WTC11 (cell line): ENCODE data around the gene KLHL29. TPM values are rescaled to one million over a fixed set of nuclear protein-coding genes. Genes with fewer than 3 reads are reported as not detected.

Source experiments
- ATAC-seq: fragments of 200-7000 bp; cut with Tn5 transposase; 2 replicates; pipeline ENCODE4 v1.10.0; 2021; ENCODE audit warnings: mild to moderate bottlenecking, moderate library complexity
- CTCF ChIA-PET: fragments of 300-600 bp; sonication (Branson Sonifier 250); formaldehyde crosslinking; loops from one replicate; lab custom pipeline; 2021; ENCODE audit warnings: antibody characterized with exemption; lab: Charles Lee
- POLR2A ChIA-PET: fragments of 350-600 bp; sonication (Branson Sonifier 250); formaldehyde crosslinking; loops from one replicate; lab custom pipeline; 2021; ENCODE audit warnings: antibody characterized with exemption; lab: Charles Lee
- DNase-seq: peaks from one replicate; pipeline ENCODE4 v3.0.0; 2021; ENCODE audit warnings: low spot score
- H3K27ac Mint-ChIP-seq: 2 replicates; pipeline ENCODE4 v1.8.0; 2021; ENCODE audit warnings: mixed read lengths
- H3K27me3 Mint-ChIP-seq: 2 replicates; pipeline ENCODE4 v1.8.0; 2021; ENCODE audit warnings: low read depth, mild to moderate bottlenecking, moderate library complexity, mixed read lengths
- H3K36me3 Mint-ChIP-seq: 2 replicates; pipeline ENCODE4 v1.8.0; 2021; ENCODE audit warnings: mixed read lengths
- H3K4me1 Mint-ChIP-seq: 2 replicates; pipeline ENCODE4 v1.8.0; 2022; ENCODE audit warnings: mixed read lengths
- H3K4me3 Mint-ChIP-seq: 2 replicates; pipeline ENCODE4 v1.8.0; 2021; ENCODE audit warnings: mild to moderate bottlenecking, moderate library complexity, mixed read lengths
- H3K9me3 Mint-ChIP-seq: 2 replicates; pipeline ENCODE4 v1.8.0; 2021; ENCODE audit warnings: mixed read lengths
- ETV6 ChIP-seq: sonication (generic); formaldehyde crosslinking; IDR thresholded peaks from 2 replicates; pipeline ENCODE4 v1.8.1; 2022; ENCODE audit warnings: mild to moderate bottlenecking, missing genetic modification reagents
- GABPB1 ChIP-seq: sonication (generic); formaldehyde crosslinking; IDR thresholded peaks from 2 replicates; pipeline ENCODE4 v1.8.1; 2023; ENCODE audit warnings: mild to moderate bottlenecking, missing genetic modification reagents
- JAZF1 ChIP-seq: fragments of 250-450 bp; sonication (Bioruptor Pico); IDR thresholded peaks from 2 replicates; pipeline ENCODE4 v1.9.0; 2021; ENCODE audit warnings: moderate library complexity, mild to moderate bottlenecking, inconsistent platforms
- MXD4 ChIP-seq: fragments of 250-450 bp; sonication (Bioruptor Pico); IDR thresholded peaks from 2 replicates; pipeline ENCODE4 v1.8.0; 2021; ENCODE audit warnings: mild to moderate bottlenecking, moderate library complexity, borderline replicate concordance
- NR3C1 ChIP-seq: sonication (generic); formaldehyde crosslinking; conservative IDR thresholded peaks from 2 replicates; pipeline ENCODE4 v1.8.1; 2023; ENCODE audit warnings: low read depth, mild to moderate bottlenecking, missing genetic modification reagents
- PRRX2 ChIP-seq: fragments of 250-450 bp; sonication (Bioruptor Pico); IDR thresholded peaks from 2 replicates; pipeline ENCODE4 v1.8.0; 2021; ENCODE audit warnings: mild to moderate bottlenecking
- TEAD4 ChIP-seq: sonication (generic); formaldehyde crosslinking; IDR thresholded peaks from 2 replicates; pipeline ENCODE4 v1.8.0; 2022; ENCODE audit warnings: mild to moderate bottlenecking, missing genetic modification reagents
- ZNF263 ChIP-seq: sonication (generic); formaldehyde crosslinking; IDR thresholded peaks from 2 replicates; pipeline ENCODE4 v1.8.1; 2022; ENCODE audit warnings: low read depth, mild to moderate bottlenecking, moderate library complexity, missing genetic modification reagents
- ZNF317 ChIP-seq: sonication (generic); formaldehyde crosslinking; IDR thresholded peaks from 2 replicates; pipeline ENCODE4 v1.8.1; 2023; ENCODE audit warnings: low read depth, mild to moderate bottlenecking, moderate library complexity, missing genetic modification reagents, borderline replicate concordance
- ZNF396 ChIP-seq: fragments of 250-450 bp; sonication (Bioruptor Pico); IDR thresholded peaks from 2 replicates; pipeline ENCODE4 v1.8.0; 2021; ENCODE audit warnings: mild to moderate bottlenecking, moderate library complexity, borderline replicate concordance
- total RNA-seq: library from RNA; stranded (reverse); gene quantifications from 3 replicates; pipeline ENCODE4 v1.2.3, GENCODE V29; 2021
- TF ChIP-seq, protein P1 (sequence below): sonication (generic); formaldehyde crosslinking; IDR thresholded peaks from 2 replicates; pipeline ENCODE4 v1.8.0; 2022; ENCODE audit warnings: mild to moderate bottlenecking, missing genetic modification reagents
- TF ChIP-seq, protein P2 (sequence below): sonication (generic); formaldehyde crosslinking; IDR thresholded peaks from 2 replicates; pipeline ENCODE4 v1.8.1; 2023; ENCODE audit warnings: mild to moderate bottlenecking, missing genetic modification reagents
- TF ChIP-seq, protein P3 (sequence below): fragments of 250-450 bp; sonication (Bioruptor Pico); IDR thresholded peaks from 2 replicates; pipeline ENCODE4 v1.9.0; 2021; ENCODE audit warnings: mild to moderate bottlenecking
- TF ChIP-seq, protein P4 (sequence below): sonication (generic); formaldehyde crosslinking; IDR thresholded peaks from 2 replicates; pipeline ENCODE4 v1.8.0; 2022; ENCODE audit warnings: mild to moderate bottlenecking, missing genetic modification reagents
- TF ChIP-seq, protein P5 (sequence below): fragments of 250-450 bp; sonication (Bioruptor Pico); IDR thresholded peaks from 2 replicates; pipeline ENCODE4 v1.9.0; 2021; ENCODE audit warnings: mild to moderate bottlenecking, borderline replicate concordance

KLHL29 gene
- total RNA-seq, 1 experiment from 2014 or later, result 7.1 TPM

DNA sequence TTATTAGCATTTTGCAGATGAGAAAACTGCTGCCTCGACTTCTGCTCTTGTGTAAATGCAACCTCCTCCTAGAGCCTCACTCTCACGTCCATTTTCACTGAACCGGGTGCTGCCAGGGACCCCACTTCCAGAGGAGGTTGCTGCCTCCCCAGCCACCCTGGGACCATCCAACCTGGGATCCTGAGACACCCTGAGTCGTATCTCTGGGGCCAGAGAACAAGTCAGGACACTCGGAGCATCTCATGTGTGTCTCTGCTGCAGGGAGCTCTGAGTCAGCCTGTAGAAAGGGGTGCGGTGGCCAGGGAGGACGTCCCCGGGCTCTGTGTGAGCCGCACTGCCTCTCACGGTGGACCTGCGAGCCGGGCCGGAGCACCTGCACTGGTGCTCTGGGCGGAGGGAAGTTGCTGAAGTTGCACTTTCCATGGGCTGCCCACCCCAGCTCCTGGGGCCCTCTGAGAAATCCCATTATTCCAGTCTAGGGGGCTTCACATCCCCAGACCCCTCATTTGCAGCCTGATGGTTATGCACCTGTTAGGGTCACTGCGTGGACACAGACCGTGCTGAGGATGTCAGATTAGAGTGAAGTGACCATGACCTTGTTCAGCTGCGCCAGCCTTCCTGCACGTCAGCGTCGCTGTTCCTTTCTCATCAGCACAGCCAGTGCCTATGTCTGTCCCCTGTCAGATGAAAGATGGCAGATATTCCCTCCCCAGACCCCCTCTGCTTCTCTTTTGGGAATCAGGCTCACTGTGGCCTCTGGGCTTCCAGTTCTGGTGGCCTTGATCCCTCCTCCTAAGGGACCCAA is 230.4 kb downstream of the KLHL29 start:
- ATAC-seq, result no peak
- DNase-seq, result no peak
- peak overlapping the region; percentile 55; the same call in 1 of the 2 replicates for H3K27ac Mint-ChIP-seq
- TF ChIP-seq, protein P1, sequence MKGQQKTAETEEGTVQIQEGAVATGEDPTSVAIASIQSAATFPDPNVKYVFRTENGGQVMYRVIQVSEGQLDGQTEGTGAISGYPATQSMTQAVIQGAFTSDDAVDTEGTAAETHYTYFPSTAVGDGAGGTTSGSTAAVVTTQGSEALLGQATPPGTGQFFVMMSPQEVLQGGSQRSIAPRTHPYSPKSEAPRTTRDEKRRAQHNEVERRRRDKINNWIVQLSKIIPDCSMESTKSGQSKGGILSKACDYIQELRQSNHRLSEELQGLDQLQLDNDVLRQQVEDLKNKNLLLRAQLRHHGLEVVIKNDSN (CRISPR knock-in tag), result no peak
- TF ChIP-seq ETV6 (CRISPR knock-in tag) (no peak), NR3C1 (no peak), ZNF317 (CRISPR knock-in tag) (no peak)
- TF ChIP-seq, all 79 proteins: peak for 0
- ChIA-PET POLR2A (no interaction called here), CTCF (interaction anchor here (6.0 kb wide), 1 partner anchor 10 kb away, joined by 36 read pairs; no protein-coding TSS in a partner anchor)
- H3K27me3 Mint-ChIP-seq, result no peaks in the 10 kb centered on the region; the same call in 1 of the 2 replicates
- H3K36me3 Mint-ChIP-seq, result peaks cover 19% of the 10 kb centered on the region
- H3K9me3 Mint-ChIP-seq, result peaks cover 27% of the 10 kb centered on the region
- no peak overlapping the region for H3K4me3 Mint-ChIP-seq
- H3K4me1 Mint-ChIP-seq, result peaks cover 22% of the 10 kb centered on the region

DNA sequence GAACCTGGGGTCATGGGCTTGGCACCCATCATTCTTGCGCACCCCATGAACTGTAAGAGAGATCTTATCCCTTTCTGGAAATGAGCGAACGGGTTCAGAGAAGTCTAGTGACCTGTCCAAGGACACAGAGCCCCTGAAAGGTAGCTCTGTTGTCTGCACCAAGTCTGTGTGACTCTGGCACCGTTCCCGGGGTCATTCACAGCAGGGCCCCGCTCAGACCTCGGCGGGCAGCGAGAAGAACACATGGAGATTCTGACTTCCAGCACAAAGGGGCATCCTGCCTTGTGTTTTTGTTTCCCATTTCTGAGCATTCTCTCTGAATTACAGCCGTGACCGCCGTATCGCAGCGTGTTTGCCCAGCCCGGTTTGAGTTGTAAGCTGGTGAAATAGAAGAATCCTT is 231.7 kb downstream of the KLHL29 start:
- CTCF ChIA-PET, result interaction anchor here (1.4 kb wide), 1 partner anchor 10 kb away, joined by 7 read pairs; no protein-coding TSS in a partner anchor
- H3K27ac Mint-ChIP-seq, result peak overlapping the region; percentile 69; the same call in 1 of the 2 replicates

More for the DNA sequence above, 231.7 kb downstream of the KLHL29 start:
- no peak for ATAC-seq
- TF ChIP-seq, protein P2, sequence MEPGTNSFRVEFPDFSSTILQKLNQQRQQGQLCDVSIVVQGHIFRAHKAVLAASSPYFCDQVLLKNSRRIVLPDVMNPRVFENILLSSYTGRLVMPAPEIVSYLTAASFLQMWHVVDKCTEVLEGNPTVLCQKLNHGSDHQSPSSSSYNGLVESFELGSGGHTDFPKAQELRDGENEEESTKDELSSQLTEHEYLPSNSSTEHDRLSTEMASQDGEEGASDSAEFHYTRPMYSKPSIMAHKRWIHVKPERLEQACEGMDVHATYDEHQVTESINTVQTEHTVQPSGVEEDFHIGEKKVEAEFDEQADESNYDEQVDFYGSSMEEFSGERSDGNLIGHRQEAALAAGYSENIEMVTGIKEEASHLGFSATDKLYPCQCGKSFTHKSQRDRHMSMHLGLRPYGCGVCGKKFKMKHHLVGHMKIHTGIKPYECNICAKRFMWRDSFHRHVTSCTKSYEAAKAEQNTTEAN (CRISPR knock-in tag), result no peak
- TF ChIP-seq, protein P1 (CRISPR knock-in tag), result no peak
- no peak for TF ChIP-seq PRRX2 (CRISPR knock-in tag)
- no peak for TF ChIP-seq ZNF263 (CRISPR knock-in tag)
- TF ChIP-seq GABPB1 (CRISPR knock-in tag), result no peak
- TF ChIP-seq MXD4 (CRISPR knock-in tag), result no peak
- TF ChIP-seq TEAD4 (CRISPR knock-in tag), result no peak
- TF ChIP-seq, protein P3, sequence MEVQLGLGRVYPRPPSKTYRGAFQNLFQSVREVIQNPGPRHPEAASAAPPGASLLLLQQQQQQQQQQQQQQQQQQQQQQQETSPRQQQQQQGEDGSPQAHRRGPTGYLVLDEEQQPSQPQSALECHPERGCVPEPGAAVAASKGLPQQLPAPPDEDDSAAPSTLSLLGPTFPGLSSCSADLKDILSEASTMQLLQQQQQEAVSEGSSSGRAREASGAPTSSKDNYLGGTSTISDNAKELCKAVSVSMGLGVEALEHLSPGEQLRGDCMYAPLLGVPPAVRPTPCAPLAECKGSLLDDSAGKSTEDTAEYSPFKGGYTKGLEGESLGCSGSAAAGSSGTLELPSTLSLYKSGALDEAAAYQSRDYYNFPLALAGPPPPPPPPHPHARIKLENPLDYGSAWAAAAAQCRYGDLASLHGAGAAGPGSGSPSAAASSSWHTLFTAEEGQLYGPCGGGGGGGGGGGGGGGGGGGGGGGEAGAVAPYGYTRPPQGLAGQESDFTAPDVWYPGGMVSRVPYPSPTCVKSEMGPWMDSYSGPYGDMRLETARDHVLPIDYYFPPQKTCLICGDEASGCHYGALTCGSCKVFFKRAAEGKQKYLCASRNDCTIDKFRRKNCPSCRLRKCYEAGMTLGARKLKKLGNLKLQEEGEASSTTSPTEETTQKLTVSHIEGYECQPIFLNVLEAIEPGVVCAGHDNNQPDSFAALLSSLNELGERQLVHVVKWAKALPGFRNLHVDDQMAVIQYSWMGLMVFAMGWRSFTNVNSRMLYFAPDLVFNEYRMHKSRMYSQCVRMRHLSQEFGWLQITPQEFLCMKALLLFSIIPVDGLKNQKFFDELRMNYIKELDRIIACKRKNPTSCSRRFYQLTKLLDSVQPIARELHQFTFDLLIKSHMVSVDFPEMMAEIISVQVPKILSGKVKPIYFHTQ, result no peak
- TF ChIP-seq, protein P4, sequence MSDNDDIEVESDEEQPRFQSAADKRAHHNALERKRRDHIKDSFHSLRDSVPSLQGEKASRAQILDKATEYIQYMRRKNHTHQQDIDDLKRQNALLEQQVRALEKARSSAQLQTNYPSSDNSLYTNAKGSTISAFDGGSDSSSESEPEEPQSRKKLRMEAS (CRISPR knock-in tag), result no peak
- TF ChIP-seq, protein P5, sequence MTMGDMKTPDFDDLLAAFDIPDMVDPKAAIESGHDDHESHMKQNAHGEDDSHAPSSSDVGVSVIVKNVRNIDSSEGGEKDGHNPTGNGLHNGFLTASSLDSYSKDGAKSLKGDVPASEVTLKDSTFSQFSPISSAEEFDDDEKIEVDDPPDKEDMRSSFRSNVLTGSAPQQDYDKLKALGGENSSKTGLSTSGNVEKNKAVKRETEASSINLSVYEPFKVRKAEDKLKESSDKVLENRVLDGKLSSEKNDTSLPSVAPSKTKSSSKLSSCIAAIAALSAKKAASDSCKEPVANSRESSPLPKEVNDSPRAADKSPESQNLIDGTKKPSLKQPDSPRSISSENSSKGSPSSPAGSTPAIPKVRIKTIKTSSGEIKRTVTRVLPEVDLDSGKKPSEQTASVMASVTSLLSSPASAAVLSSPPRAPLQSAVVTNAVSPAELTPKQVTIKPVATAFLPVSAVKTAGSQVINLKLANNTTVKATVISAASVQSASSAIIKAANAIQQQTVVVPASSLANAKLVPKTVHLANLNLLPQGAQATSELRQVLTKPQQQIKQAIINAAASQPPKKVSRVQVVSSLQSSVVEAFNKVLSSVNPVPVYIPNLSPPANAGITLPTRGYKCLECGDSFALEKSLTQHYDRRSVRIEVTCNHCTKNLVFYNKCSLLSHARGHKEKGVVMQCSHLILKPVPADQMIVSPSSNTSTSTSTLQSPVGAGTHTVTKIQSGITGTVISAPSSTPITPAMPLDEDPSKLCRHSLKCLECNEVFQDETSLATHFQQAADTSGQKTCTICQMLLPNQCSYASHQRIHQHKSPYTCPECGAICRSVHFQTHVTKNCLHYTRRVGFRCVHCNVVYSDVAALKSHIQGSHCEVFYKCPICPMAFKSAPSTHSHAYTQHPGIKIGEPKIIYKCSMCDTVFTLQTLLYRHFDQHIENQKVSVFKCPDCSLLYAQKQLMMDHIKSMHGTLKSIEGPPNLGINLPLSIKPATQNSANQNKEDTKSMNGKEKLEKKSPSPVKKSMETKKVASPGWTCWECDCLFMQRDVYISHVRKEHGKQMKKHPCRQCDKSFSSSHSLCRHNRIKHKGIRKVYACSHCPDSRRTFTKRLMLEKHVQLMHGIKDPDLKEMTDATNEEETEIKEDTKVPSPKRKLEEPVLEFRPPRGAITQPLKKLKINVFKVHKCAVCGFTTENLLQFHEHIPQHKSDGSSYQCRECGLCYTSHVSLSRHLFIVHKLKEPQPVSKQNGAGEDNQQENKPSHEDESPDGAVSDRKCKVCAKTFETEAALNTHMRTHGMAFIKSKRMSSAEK (CRISPR knock-in tag), result no peak
- no peak for TF ChIP-seq ZNF396 (CRISPR knock-in tag)
- TF ChIP-seq JAZF1, result no peak
- H3K4me1 Mint-ChIP-seq, result peaks cover 30% of the 10 kb centered on the region
- H3K27me3 Mint-ChIP-seq, result no peaks in the 10 kb centered on the region; the same call in 1 of the 2 replicates
- H3K4me3 Mint-ChIP-seq, result no peak overlapping the region
- no peak for DNase-seq
- peaks cover 15% of the 10 kb centered on the region for H3K9me3 Mint-ChIP-seq
- POLR2A ChIA-PET, result no interaction called here
- peaks cover 7% of the 10 kb centered on the region for H3K36me3 Mint-ChIP-seq
